HG03469 (cell line): ENCODE data around the gene DPM3.

Experiments
- ATAC-seq: cut with Tn5 transposase; IDR thresholded peaks from one replicate; pipeline ENCODE4 v1.9.1; 2021; ENCODE audit warnings: mild to moderate bottlenecking, moderate library complexity, moderate number of reproducible peaks; ENCODE audit not compliant: unreplicated experiment

The DPM3 gene

DNA sequence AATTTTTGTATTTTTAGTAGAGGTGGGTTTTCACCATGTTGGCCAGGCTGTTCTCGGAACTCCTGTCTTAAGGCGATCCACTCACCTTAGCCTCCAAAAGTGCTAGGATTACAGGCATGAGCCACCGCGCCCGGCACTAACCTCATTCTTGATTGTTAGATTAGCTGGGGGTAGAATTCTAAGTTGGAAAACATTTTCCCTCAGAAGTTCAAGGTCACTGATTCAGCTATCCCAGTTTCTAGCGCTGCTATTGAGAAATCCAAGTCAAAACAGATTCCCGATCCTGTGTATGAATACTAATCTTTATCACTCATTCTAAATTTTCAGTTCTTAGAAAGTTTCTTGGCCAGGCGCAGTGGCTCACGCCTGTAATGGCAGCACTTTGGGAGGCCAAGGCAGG lies 37.0 kb downstream of the DPM3 start:
- no peak for ATAC-seq

DNA sequence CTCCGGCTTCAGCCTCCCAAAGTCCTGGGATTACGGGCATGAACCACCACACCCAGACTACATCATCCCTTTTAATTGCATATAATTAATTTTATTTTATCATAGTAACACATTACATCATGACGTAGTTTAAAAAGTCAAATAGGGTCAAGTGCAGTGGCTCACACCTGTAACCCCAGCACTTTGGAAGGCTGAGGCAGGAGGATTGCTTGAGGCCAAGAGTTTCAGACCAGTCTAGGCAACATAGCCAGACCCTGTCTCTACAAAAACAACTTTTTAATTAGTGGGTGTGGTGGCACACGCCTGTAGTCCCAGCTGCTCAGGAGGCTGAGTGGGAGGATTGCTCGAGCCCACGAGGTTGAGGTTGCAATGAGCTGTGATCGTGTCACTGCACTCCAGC lies 41.0 kb downstream of the DPM3 start:
- no peak for ATAC-seq

- ATAC-seq = no peak
Measured at GRCh38 chr1:155094622-155094948, 45.7 kb downstream of the DPM3 start.

DNA sequence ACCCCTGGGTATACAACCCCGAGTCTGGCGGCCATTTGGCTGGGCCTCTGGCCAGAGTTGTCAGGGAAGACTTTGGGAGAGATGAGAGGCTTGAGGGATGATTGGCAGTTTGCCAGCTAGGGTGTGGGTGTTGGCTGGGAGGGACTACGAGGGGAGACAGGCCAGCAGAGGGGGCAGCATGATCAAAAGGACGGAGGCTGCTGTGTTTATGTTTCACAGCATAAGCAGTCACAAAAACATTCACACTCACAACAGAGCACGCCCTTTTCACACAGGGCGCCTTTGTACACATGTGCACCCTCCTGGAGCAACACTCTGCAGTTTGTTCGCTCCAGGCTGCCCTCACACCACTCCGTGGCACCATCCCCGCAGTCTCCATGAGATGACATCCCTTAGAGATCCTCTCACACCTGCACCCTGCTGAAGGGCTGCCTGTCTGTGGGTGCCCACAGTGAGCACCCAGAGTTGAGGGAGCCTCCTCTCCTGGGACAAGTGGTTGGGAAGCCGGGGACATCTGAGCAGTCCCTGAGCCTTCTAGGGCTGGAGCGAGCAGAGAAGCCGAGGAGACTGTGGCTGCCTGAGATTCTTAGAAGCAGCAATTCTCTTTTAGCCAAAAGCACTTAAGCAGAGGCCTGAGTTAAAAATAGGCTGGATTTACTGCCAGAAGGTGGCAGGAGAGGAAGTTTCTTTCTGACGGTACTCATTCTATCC lies 46.3 kb downstream of the DPM3 start:
- no peak for ATAC-seq

DNA sequence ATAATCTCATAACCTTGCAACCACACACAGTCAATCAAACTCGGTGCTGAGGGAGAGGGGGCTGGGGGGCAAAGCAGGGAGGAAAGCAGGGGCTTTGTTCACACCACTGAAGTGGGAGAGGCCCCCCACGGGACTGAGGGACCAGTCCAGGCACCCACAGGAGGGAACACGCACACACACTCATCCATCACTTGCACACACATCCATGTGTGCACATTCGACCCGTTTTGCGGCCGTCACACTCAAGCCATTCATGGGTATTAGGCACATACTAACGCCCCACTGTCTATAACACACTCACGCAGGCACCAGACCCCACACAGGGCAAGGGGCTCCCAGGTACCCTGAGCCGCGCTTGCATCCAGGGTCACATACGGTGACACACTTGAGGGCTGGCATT lies 47.7 kb downstream of the DPM3 start:
- no peak for ATAC-seq

GRCh38 chr1:155092131-155092530 lies 48.2 kb downstream of the DPM3 start:
- no peak for ATAC-seq

DNA sequence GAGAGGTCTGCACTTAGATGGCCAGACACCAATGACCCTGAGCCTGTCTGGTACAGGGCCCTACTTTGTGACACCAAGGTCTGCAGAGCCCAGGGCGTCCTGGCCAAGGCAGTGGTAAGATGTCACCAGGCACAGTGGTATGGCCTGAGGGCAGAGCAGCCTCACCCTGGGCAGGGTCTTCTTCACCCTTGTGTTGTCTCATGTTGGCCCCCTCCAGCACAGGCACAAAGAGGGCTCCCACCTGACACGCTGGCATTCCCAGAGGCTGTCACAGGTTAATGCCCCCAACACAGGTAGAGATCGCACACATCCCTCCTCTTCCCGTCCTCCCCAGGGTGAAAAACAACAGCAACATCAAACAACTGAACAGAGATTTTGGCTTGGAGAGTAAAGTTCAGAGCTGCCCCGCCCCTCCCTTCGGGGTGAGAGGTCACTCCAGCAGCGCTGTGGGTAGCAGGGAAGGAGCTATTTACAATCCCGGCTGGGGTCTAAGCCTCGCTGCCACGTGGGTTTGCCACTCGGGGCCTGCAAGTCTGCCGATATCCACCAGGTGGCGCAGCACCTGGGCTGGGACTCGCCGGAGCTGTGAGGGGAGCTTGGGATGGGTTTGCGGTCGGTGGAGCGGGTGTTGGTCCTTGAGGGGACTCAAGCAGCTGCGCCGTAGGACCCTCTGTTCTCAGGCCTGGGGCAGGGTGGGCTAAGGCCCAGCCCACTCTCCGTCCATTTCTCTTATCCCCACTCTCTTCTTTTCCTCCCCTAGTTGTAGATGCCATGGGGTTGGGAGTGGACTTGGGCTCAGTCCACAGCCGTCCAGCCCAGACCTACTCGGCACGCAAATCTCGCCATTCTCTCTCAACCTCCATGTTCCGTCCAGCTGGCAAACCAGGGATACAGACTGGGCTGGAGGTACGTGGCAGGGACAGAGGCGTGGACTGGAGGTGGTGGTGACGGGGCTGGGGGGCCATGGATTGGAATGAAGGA lies 49.0 kb downstream of the DPM3 start:
- ATAC-seq = no peak
